ENCODE data around the gene DNAJC27. TPM values are rescaled to one million over a fixed set of nuclear protein-coding genes. Genes with fewer than 3 reads are reported as not detected.

The DNAJC27 gene
- polyA plus RNA-seq, 3 donors = 2.1 to 10.9 (median 3.7) TPM

Other genes starting within 250 kb of the DNAJC27 start
- gene PTRHD1, start 178.6 kb downstream of the DNAJC27 start, polyA plus RNA-seq = 10 to 100 TPM; 15.5 to 23.1 (median 20.7) TPM
- gene CENPO, start 178.5 kb downstream of the DNAJC27 start, polyA plus RNA-seq = 1 to 10 TPM in 2 of 3 donors, under 1 TPM in 1; 0.99 to 3.1 (median 2.5) TPM
- 100 to 1,000 TPM in 1 of 3 donors, 10 to 100 TPM in 2; 16.4 to 120 (median 96.4) TPM for gene ADCY3, start 51.7 kb downstream of the DNAJC27 start, polyA plus RNA-seq
- gene EFR3B, start 70.1 kb upstream of the DNAJC27 start, polyA plus RNA-seq = 1 to 10 TPM in 1 of 3 donors, under 1 TPM in 2; 0.18 to 1.1 (median 0.49) TPM
- gene POMC, start 196.6 kb upstream of the DNAJC27 start, polyA plus RNA-seq = 1 to 10 TPM; 5.5 to 9.8 (median 6.5) TPM

Data from adipose tissue (tissue), 3 donors.